H9 (cell line): ENCODE data around the gene PXDN. TPM values are rescaled to one million over a fixed set of nuclear protein-coding genes. Genes with fewer than 3 reads are reported as not detected.

Source experiments
- DNase-seq: peaks from one replicate; pipeline ENCODE4 v3.0.0-alpha.2; 2017
- H2AFZ ChIP-seq: one replicate; pipeline ENCODE4 v1.6.1; 2013; ENCODE audit warnings: mild to moderate bottlenecking, low read length, control low read depth, moderate library complexity
- H2AK5ac ChIP-seq: 2 replicates; pipeline ENCODE4 v1.6.1; 2013; ENCODE audit warnings: low read length, control low read depth, mixed read lengths; ENCODE audit not compliant: insufficient read length
- H2BK120ac ChIP-seq: one replicate; pipeline ENCODE4 v1.6.1; 2013; ENCODE audit warnings: low read depth, mild to moderate bottlenecking, low read length, control low read depth, inconsistent platforms; ENCODE audit not compliant: poor library complexity, severe bottlenecking
- H2BK12ac ChIP-seq: 2 replicates; pipeline ENCODE4 v1.6.1; 2013; ENCODE audit warnings: low read length, control low read depth, mixed read lengths, low read depth; ENCODE audit not compliant: insufficient read length
- H2BK15ac ChIP-seq: 2 replicates; pipeline ENCODE4 v1.6.1; 2013; ENCODE audit warnings: low read depth, low read length, control low read depth
- H2BK20ac ChIP-seq: one replicate; pipeline ENCODE4 v1.6.1; 2013; ENCODE audit warnings: low read depth, mild to moderate bottlenecking, low read length, control low read depth, inconsistent platforms; ENCODE audit not compliant: poor library complexity, severe bottlenecking
- H2BK5ac ChIP-seq: 2 replicates; pipeline ENCODE4 v1.6.1; 2013; ENCODE audit warnings: low read length, control low read depth, mixed read lengths; ENCODE audit not compliant: insufficient read length
- H3K14ac ChIP-seq: 2 replicates; pipeline ENCODE4 v1.6.1; 2013; ENCODE audit warnings: low read length, control low read depth; ENCODE audit not compliant: insufficient read depth
- H3K18ac ChIP-seq: 2 replicates; pipeline ENCODE4 v1.6.1; 2013; ENCODE audit warnings: low read depth, mild to moderate bottlenecking, mixed read lengths, low read length, control low read depth; ENCODE audit not compliant: insufficient read length
- H3K23ac ChIP-seq: 2 replicates; pipeline ENCODE4 v1.6.1; 2013; ENCODE audit warnings: low read length, control low read depth, mixed read lengths, low read depth; ENCODE audit not compliant: insufficient read length
- H3K23me2 ChIP-seq: 2 replicates; pipeline ENCODE4 v1.6.1; 2013; ENCODE audit warnings: low read depth, mild to moderate bottlenecking, mixed read lengths, low read length, control low read depth; ENCODE audit not compliant: insufficient read length, poor library complexity, severe bottlenecking
- H3K27ac ChIP-seq: 2 replicates; pipeline ENCODE4 v1.5.1; 2013; ENCODE audit warnings: low read length, control low read depth, mixed read lengths, low read depth; ENCODE audit not compliant: insufficient read length
- H3K27me3 ChIP-seq: 2 replicates; pipeline ENCODE4 v1.6.1; 2013; ENCODE audit warnings: low read length, control low read depth, inconsistent platforms; ENCODE audit not compliant: insufficient read depth
- H3K4ac ChIP-seq: 2 replicates; pipeline ENCODE4 v1.6.1; 2013; ENCODE audit warnings: low read depth, mild to moderate bottlenecking, control low read depth, inconsistent platforms, low read length, moderate library complexity
- H3K4me1 ChIP-seq: 2 replicates; pipeline ENCODE4 v1.6.1; 2013; ENCODE audit warnings: low read length, control low read depth, inconsistent platforms; ENCODE audit not compliant: insufficient read depth
- H3K4me2 ChIP-seq: 2 replicates; pipeline ENCODE4 v1.6.1; 2013; ENCODE audit warnings: low read length, control low read depth, mixed read lengths; ENCODE audit not compliant: insufficient read length, insufficient read depth
- H3K56ac ChIP-seq: 2 replicates; pipeline ENCODE4 v1.6.1; 2013; ENCODE audit warnings: low read depth, mild to moderate bottlenecking, mixed read lengths, low read length, control low read depth; ENCODE audit not compliant: insufficient read length
- H3K79me1 ChIP-seq: 2 replicates; pipeline ENCODE4 v1.6.1; 2013; ENCODE audit warnings: low read depth, mild to moderate bottlenecking, moderate library complexity, low read length, control low read depth, inconsistent platforms; ENCODE audit not compliant: insufficient read depth, poor library complexity, severe bottlenecking
- H3K79me2 ChIP-seq: 2 replicates; pipeline ENCODE4 v1.6.1; 2013; ENCODE audit warnings: low read length, control low read depth, inconsistent platforms; ENCODE audit not compliant: insufficient read depth
- H3K9ac ChIP-seq: 2 replicates; pipeline ENCODE4 v1.6.1; 2013; ENCODE audit warnings: low read length, control low read depth, mixed read lengths; ENCODE audit not compliant: insufficient read length; ENCODE audit errors: extremely low read depth
- H3K9me3 ChIP-seq: one replicate; pipeline ENCODE4 v1.6.1; 2013; ENCODE audit warnings: low read depth, low read length, inconsistent platforms; ENCODE audit not compliant: control insufficient read depth
- H3T11ph ChIP-seq: one replicate; pipeline ENCODE4 v1.6.1; 2013; ENCODE audit warnings: mild to moderate bottlenecking, low read length, control low read depth, inconsistent platforms
- H4K20me1 ChIP-seq: one replicate; pipeline ENCODE4 v1.6.1; 2013; ENCODE audit not compliant: control insufficient read depth, insufficient read length, insufficient read depth
- H4K5ac ChIP-seq: 2 replicates; pipeline ENCODE4 v1.6.1; 2013; ENCODE audit warnings: low read depth, mild to moderate bottlenecking, mixed read lengths, low read length, control low read depth; ENCODE audit not compliant: insufficient read length
- H4K8ac ChIP-seq: replicated peaks from 2 replicates; pipeline ENCODE4 v1.6.1; 2013; ENCODE audit warnings: low read length, control low read depth, mixed read lengths, low read depth; ENCODE audit not compliant: insufficient read length
- H4K91ac ChIP-seq: 2 replicates; pipeline ENCODE4 v1.6.1; 2013; ENCODE audit warnings: low read depth, mild to moderate bottlenecking, moderate library complexity, mixed read lengths, low read length, control low read depth; ENCODE audit not compliant: insufficient read length
- H3K27ac Mint-ChIP-seq, 3 experiments: 2 replicates in 2 of 3; 3 replicates in 1 of 3; pipeline ENCODE4 v1.8.0; 2020 to 2021; ENCODE audit warnings: mixed read lengths in 3 of 3, mild to moderate bottlenecking in 1 of 3, moderate library complexity in 1 of 3
- H3K27me3 Mint-ChIP-seq: 2 replicates; pipeline ENCODE4 v1.8.0; 2021; ENCODE audit warnings: low read depth, mild to moderate bottlenecking, moderate library complexity, mixed read lengths
- H3K36me3 Mint-ChIP-seq, 3 experiments: 2 replicates in 2 of 3; 3 replicates in 1 of 3; pipeline ENCODE4 v1.8.0; 2020 to 2021; ENCODE audit warnings: low read depth in 3 of 3, mixed read lengths in 3 of 3; ENCODE audit not compliant: insufficient read depth in 1 of 3
- H3K4me1 Mint-ChIP-seq, 2 experiments: 2 replicates each; pipeline ENCODE4 v1.8.0; 2020; ENCODE audit warnings: mixed read lengths in 2 of 2
- H3K4me3 Mint-ChIP-seq, 2 experiments: 2 replicates in 1 of 2; 3 replicates in 1 of 2; pipeline ENCODE4 v1.8.0; 2020 to 2021; ENCODE audit warnings: mild to moderate bottlenecking in 2 of 2, mixed read lengths in 2 of 2, moderate library complexity in 1 of 2
- H3K9me3 Mint-ChIP-seq, 2 experiments: 2 replicates in 1 of 2; 3 replicates in 1 of 2; pipeline ENCODE4 v1.8.0; 2020; ENCODE audit warnings: mild to moderate bottlenecking in 2 of 2, mixed read lengths in 2 of 2, moderate library complexity in 1 of 2
- CTCF ChIP-seq: fragments of 200-600 bp; sonication (generic); conservative IDR thresholded peaks from 3 replicates; pipeline ENCODE4 v1.8.0; 2021; ENCODE audit warnings: antibody characterized with exemption, mild to moderate bottlenecking
- WGBS: extraction: QIAGEN DNeasy Blood & Tissue Kit; methylation state at CpG from one replicate; pipeline ENCODE4 v1.1.7; 2013; ENCODE audit warnings: missing lambda C conversion rate, low lambda C conversion rate, mixed read lengths; ENCODE audit not compliant: insufficient read length; ENCODE audit errors: extremely low coverage; 5-methylcytosine and 5-hydroxymethylcytosine counted together
- total RNA-seq: library from RNA; stranded (reverse); gene quantifications from 2 replicates; pipeline ENCODE4 v1.2.1, GENCODE V29; 2021

The PXDN gene
- total RNA-seq, 1 experiment from 2014 or later: 146 TPM

GRCh38 chr2:1607971-1608688, 136.2 kb downstream of the PXDN start:
- H3K27ac Mint-ChIP-seq: no peak overlapping the region
- H3K79me2 ChIP-seq: no peaks in the 10 kb centered on the region
- DNase-seq: no peak
- no peak overlapping the region for H3K14ac ChIP-seq
- H2BK15ac ChIP-seq: no peak overlapping the region
- H3K27me3 Mint-ChIP-seq: no peaks in the 10 kb centered on the region
- no peak overlapping the region for H3K23ac ChIP-seq
- H2BK5ac ChIP-seq: no peak overlapping the region
- H3T11ph ChIP-seq: no peak overlapping the region
- no peaks in the 10 kb centered on the region for H3K23me2 ChIP-seq
- no peaks in the 10 kb centered on the region; a peak in 1 of 5 replicates for H3K9me3 Mint-ChIP-seq
- H3K18ac ChIP-seq: no peak overlapping the region
- no peak overlapping the region for H3K27ac ChIP-seq
- WGBS: no CpG with 5 or more reads among the region's 11 CpGs
- no peak overlapping the region for H3K9ac ChIP-seq
- TF ChIP-seq CTCF: no peak
- peaks cover 3 to 6% of the 10 kb centered on the region in 2 experiments; a peak in 2 of 4 replicates for H3K4me1 Mint-ChIP-seq
- no peak overlapping the region for H2BK20ac ChIP-seq
- H3K27me3 ChIP-seq: no peaks in the 10 kb centered on the region
- H3K4me2 ChIP-seq: no peak overlapping the region
- peaks cover 8 to 13% (median 9%) of the 10 kb centered on the region in 3 experiments for H3K36me3 Mint-ChIP-seq
- H2AFZ ChIP-seq: no peak overlapping the region
- H2BK12ac ChIP-seq: no peak overlapping the region
- H3K4me1 ChIP-seq: peaks cover 13% of the 10 kb centered on the region; the same call in 1 of the 2 replicates
- no peaks in the 10 kb centered on the region for H3K9me3 ChIP-seq
- no peaks in the 10 kb centered on the region for H3K79me1 ChIP-seq
- H4K5ac ChIP-seq: no peak overlapping the region
- no peak overlapping the region for H2BK120ac ChIP-seq
- no peaks in the 10 kb centered on the region for H4K20me1 ChIP-seq
- no peak overlapping the region for H3K56ac ChIP-seq
- H4K8ac ChIP-seq: no peak overlapping the region
- no peak overlapping the region for H4K91ac ChIP-seq
- H3K4me3 Mint-ChIP-seq: no peak overlapping the region
- no peak overlapping the region for H2AK5ac ChIP-seq
- H3K4ac ChIP-seq: no peak overlapping the region
